ENCODE results near the gene HMGN2.
A peak's percentile ranks its signal among the peaks of the same experiment; 100 is the strongest.

The HMGN2 gene

GRCh38 chr1:26452459-26453183 is 19.6 kb upstream of the HMGN2 start:
- Histone ChIP-seq H3K27ac (no peak overlapping the region), H3K36me3 (peaks cover 89% of the 10 kb centered on the region), H3K4me3 (no peak overlapping the region), H3K4me1 (peaks cover 3% of the 10 kb centered on the region), H3K27me3 (no peaks in the 10 kb centered on the region), H3K4me2 (no peak overlapping the region), H4K20me1 (no peaks in the 10 kb centered on the region), H3K9me3 (no peaks in the 10 kb centered on the region), H3K9ac (no peak overlapping the region)
- TF ChIP-seq Cebpa-rat (IDR thresholded peaks at IDR 0.05), result no peak

GRCh38 chr1:26459148-26459547 is 13.1 kb upstream of the HMGN2 start:
- no peak for TF ChIP-seq Cebpa-rat (IDR thresholded peaks at IDR 0.05)
- Histone ChIP-seq H3K27me3 (no peaks in the 10 kb centered on the region), H3K4me1 (no peaks in the 10 kb centered on the region), H4K20me1 (no peaks in the 10 kb centered on the region), H3K4me2 (no peak overlapping the region), H3K36me3 (peaks cover 90% of the 10 kb centered on the region), H3K9ac (no peak overlapping the region), H3K4me3 (no peak overlapping the region), H3K9me3 (no peaks in the 10 kb centered on the region), H3K27ac (no peak overlapping the region)

GRCh38 chr1:26459573-26460031 is 12.6 kb upstream of the HMGN2 start:
- TF ChIP-seq Cebpa-rat (IDR thresholded peaks at IDR 0.05), result no peak
- H3K9me3 ChIP-seq, result no peaks in the 10 kb centered on the region
- no peaks in the 10 kb centered on the region for H3K27me3 ChIP-seq
- peaks cover 90% of the 10 kb centered on the region for H3K36me3 ChIP-seq
- H4K20me1 ChIP-seq, result no peaks in the 10 kb centered on the region
- no peak overlapping the region for H3K27ac ChIP-seq
- no peaks in the 10 kb centered on the region for H3K4me1 ChIP-seq
- no peak overlapping the region for H3K4me2 ChIP-seq
- H3K9ac ChIP-seq, result no peak overlapping the region
- H3K4me3 ChIP-seq, result no peak overlapping the region

- Histone ChIP-seq H3K27me3 (no peaks in the 10 kb centered on the region), H3K4me2 (no peak overlapping the region), H3K36me3 (peaks cover 69% of the 10 kb centered on the region), H3K9ac (no peak overlapping the region), H3K4me1 (peaks cover 40% of the 10 kb centered on the region), H3K4me3 (no peak overlapping the region), H3K27ac (no peak overlapping the region), H3K9me3 (no peaks in the 10 kb centered on the region), H4K20me1 (peaks cover 35% of the 10 kb centered on the region)
- TF ChIP-seq Cebpa-rat (IDR thresholded peaks at IDR 0.05), result no peak
Observed at GRCh38 chr1:26468911-26469310, 3.3 kb upstream of the HMGN2 start.

- H3K9ac ChIP-seq, result no peak overlapping the region
- peaks cover 46% of the 10 kb centered on the region for H3K4me1 ChIP-seq
- H3K4me3 ChIP-seq, result no peak overlapping the region
- H3K27me3 ChIP-seq, result no peaks in the 10 kb centered on the region
- H3K36me3 ChIP-seq, result peaks cover 69% of the 10 kb centered on the region
- H4K20me1 ChIP-seq, result peaks cover 41% of the 10 kb centered on the region
- H3K27ac ChIP-seq, result no peak overlapping the region
- H3K9me3 ChIP-seq, result no peaks in the 10 kb centered on the region
- no peak for TF ChIP-seq Cebpa-rat (IDR thresholded peaks at IDR 0.05)
- H3K4me2 ChIP-seq, result no peak overlapping the region
Observed at GRCh38 chr1:26469558-26469957, 2.7 kb upstream of the HMGN2 start.

GRCh38 chr1:26470878-26471497 is 1.3 kb upstream of the HMGN2 start:
- peaks cover 50% of the 10 kb centered on the region for H3K4me1 ChIP-seq
- H3K9me3 ChIP-seq, result no peaks in the 10 kb centered on the region
- H3K4me2 ChIP-seq, result peak overlapping the region; percentile 100
- H3K36me3 ChIP-seq, result peaks cover 62% of the 10 kb centered on the region
- H3K4me3 ChIP-seq, result peak overlapping the region; percentile 97
- peak overlapping the region; percentile 100 for H3K9ac ChIP-seq
- H3K27ac ChIP-seq, result peak overlapping the region; percentile 100
- peaks cover 49% of the 10 kb centered on the region for H4K20me1 ChIP-seq
- no peaks in the 10 kb centered on the region for H3K27me3 ChIP-seq
- TF ChIP-seq Cebpa-rat (IDR thresholded peaks at IDR 0.05), result no peak

GRCh38 chr1:26471498-26472319 is 531 bp upstream of the HMGN2 start:
- H4K20me1 ChIP-seq, result peaks cover 55% of the 10 kb centered on the region
- H3K9ac ChIP-seq, result peak overlapping the region; percentile 100
- peaks cover 62% of the 10 kb centered on the region for H3K36me3 ChIP-seq
- H3K27me3 ChIP-seq, result no peaks in the 10 kb centered on the region
- peaks cover 50% of the 10 kb centered on the region for H3K4me1 ChIP-seq
- TF ChIP-seq Cebpa-rat (IDR thresholded peaks at IDR 0.05), result no peak
- no peaks in the 10 kb centered on the region for H3K9me3 ChIP-seq
- H3K27ac ChIP-seq, result peak overlapping the region; percentile 100
- peak overlapping the region; percentile 100 for H3K4me2 ChIP-seq
- H3K4me3 ChIP-seq, result peak overlapping the region; percentile 97

- peak overlapping the region; percentile 100 for H3K27ac ChIP-seq
- TF ChIP-seq Cebpa-rat (IDR thresholded peaks at IDR 0.05), result 0 out of 2 replicates have a peak, but pooled peaks have one; percentile 27
- peak overlapping the region; percentile 100 for H3K9ac ChIP-seq
- H3K4me2 ChIP-seq, result peak overlapping the region; percentile 84
- H3K4me3 ChIP-seq, result peak overlapping the region; percentile 97
- H3K36me3 ChIP-seq, result peaks cover 61% of the 10 kb centered on the region
- peaks cover 66% of the 10 kb centered on the region for H4K20me1 ChIP-seq
- no peaks in the 10 kb centered on the region for H3K9me3 ChIP-seq
- peaks cover 51% of the 10 kb centered on the region for H3K4me1 ChIP-seq
- no peaks in the 10 kb centered on the region for H3K27me3 ChIP-seq
Observed at GRCh38 chr1:26472901-26473845, 933 bp downstream of the HMGN2 start.

- no peak for TF ChIP-seq Cebpa-rat (IDR thresholded peaks at IDR 0.05)
- H3K27me3 ChIP-seq, result no peaks in the 10 kb centered on the region
- no peak overlapping the region for H3K9ac ChIP-seq
- no peak overlapping the region for H3K27ac ChIP-seq
- H4K20me1 ChIP-seq, result peaks cover 62% of the 10 kb centered on the region
- H3K4me1 ChIP-seq, result peaks cover 45% of the 10 kb centered on the region
- no peaks in the 10 kb centered on the region for H3K9me3 ChIP-seq
- H3K4me2 ChIP-seq, result peak overlapping the region; percentile 84
- H3K36me3 ChIP-seq, result peaks cover 60% of the 10 kb centered on the region
- H3K4me3 ChIP-seq, result no peak overlapping the region
Observed at GRCh38 chr1:26474818-26475217, 2.6 kb downstream of the HMGN2 start.

Data from BLaER1 (cell line).